ENCODE data around the gene ZCCHC4.

Gene ZCCHC4

GRCh38 chr4:25302626-25303025, 9.9 kb upstream of the ZCCHC4 start:
- H3K27me3 ChIP-seq (ENCODE audit: insufficient read depth, poor library complexity, severe bottlenecking): peaks cover 2% of the 10 kb centered on the region
- no peak for TF ChIP-seq POLR2AphosphoS5 (IDR thresholded peaks at IDR 0.05; ENCODE audit: low read depth)
- TF ChIP-seq REST (IDR thresholded peaks at IDR 0.05; ENCODE audit: insufficient replicate concordance, low read depth): no peak
- no peak for TF ChIP-seq GABPA (IDR thresholded peaks at IDR 0.05; ENCODE audit: low read depth)
- no peak for TF ChIP-seq SPI1 (IDR thresholded peaks at IDR 0.05; ENCODE audit: borderline replicate concordance, low read depth)
- no peak for TF ChIP-seq CTCF (IDR thresholded peaks at IDR 0.05; ENCODE audit: insufficient read depth, low read length)
- no peak overlapping the region for H3K27ac ChIP-seq (replicated peaks)
- no peak overlapping the region for H3K4me3 ChIP-seq (replicated peaks; ENCODE audit: insufficient read depth, low read length)
- no peak for DNase-seq (ENCODE audit: low read depth in 1 of 2, low spot score in 1 of 2)

- no peaks in the 10 kb centered on the region for H3K27me3 ChIP-seq (ENCODE audit: insufficient read depth, poor library complexity, severe bottlenecking)
- no peak overlapping the region for H3K4me3 ChIP-seq (replicated peaks; ENCODE audit: insufficient read depth, low read length)
- DNase-seq (ENCODE audit: low read depth in 1 of 2, low spot score in 1 of 2): no peak
- no peak overlapping the region for H3K27ac ChIP-seq (replicated peaks)
- TF ChIP-seq POLR2AphosphoS5 (IDR thresholded peaks at IDR 0.05; ENCODE audit: low read depth) (no peak), GABPA (IDR thresholded peaks at IDR 0.05; ENCODE audit: low read depth) (no peak), CTCF (IDR thresholded peaks at IDR 0.05; ENCODE audit: insufficient read depth, low read length) (no peak), REST (IDR thresholded peaks at IDR 0.05; ENCODE audit: insufficient replicate concordance, low read depth) (no peak), SPI1 (IDR thresholded peaks at IDR 0.05; ENCODE audit: borderline replicate concordance, low read depth) (no peak)
Measured at GRCh38 chr4:25303578-25303977, 9.0 kb upstream of the ZCCHC4 start.

- Histone ChIP-seq H3K27me3 (ENCODE audit: insufficient read depth, poor library complexity, severe bottlenecking) (no peaks in the 10 kb centered on the region), H3K27ac (replicated peaks) (no peak overlapping the region), H3K4me3 (replicated peaks; ENCODE audit: insufficient read depth, low read length) (no peak overlapping the region)
- TF ChIP-seq GABPA (IDR thresholded peaks at IDR 0.05; ENCODE audit: low read depth) (no peak), POLR2AphosphoS5 (IDR thresholded peaks at IDR 0.05; ENCODE audit: low read depth) (no peak), CTCF (IDR thresholded peaks at IDR 0.05; ENCODE audit: insufficient read depth, low read length) (no peak), SPI1 (IDR thresholded peaks at IDR 0.05; ENCODE audit: borderline replicate concordance, low read depth) (no peak), REST (IDR thresholded peaks at IDR 0.05; ENCODE audit: insufficient replicate concordance, low read depth) (no peak)
- DNase-seq (ENCODE audit: low read depth in 1 of 2, low spot score in 1 of 2): no peak
Measured at GRCh38 chr4:25306518-25307057, 6.0 kb upstream of the ZCCHC4 start.

Data from HL-60 (cell line).